Midbrain (tissue), 1 donor: ENCODE measurements around the gene UNG.
A peak's percentile ranks its signal among the peaks of the same experiment; 100 is the strongest.
"Not testable (repeated sequence)": the region's sequence is repeated elsewhere in the genome, so short reads cannot be mapped to it uniquely, and the experiment has no call there.

Source experiments
- DNase-seq: peaks from one replicate; lab custom pipeline; 2025; lab: John Stamatoyannopoulos, UW

Gene UNG

DNA sequence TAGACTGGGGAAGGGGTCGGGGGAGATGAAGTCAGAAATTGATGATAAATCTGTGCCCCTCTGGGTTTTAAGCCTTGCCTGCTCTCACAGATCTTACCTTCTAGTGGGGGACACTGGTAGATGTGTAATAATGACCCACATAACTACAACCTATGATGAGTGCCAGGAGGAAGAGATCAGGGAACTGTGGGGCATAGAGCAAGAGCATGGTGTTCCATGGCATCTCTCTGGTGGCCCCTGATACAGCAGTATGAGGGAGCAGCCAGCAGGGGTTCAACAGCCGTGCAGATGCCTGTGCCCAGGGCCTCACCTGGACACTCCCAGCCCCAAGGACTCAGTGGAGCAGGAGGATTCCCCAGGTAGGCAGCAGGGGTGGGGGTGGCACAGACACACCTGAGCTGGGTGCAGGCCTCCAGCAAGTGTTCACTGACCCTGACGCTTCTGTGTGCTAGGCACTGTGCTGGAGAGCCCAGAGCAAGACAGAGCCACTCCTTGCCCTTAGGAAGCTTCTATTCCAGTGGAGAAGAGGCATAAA, 24.0 kb downstream of the UNG start:
- DNase-seq: no peak

DNA sequence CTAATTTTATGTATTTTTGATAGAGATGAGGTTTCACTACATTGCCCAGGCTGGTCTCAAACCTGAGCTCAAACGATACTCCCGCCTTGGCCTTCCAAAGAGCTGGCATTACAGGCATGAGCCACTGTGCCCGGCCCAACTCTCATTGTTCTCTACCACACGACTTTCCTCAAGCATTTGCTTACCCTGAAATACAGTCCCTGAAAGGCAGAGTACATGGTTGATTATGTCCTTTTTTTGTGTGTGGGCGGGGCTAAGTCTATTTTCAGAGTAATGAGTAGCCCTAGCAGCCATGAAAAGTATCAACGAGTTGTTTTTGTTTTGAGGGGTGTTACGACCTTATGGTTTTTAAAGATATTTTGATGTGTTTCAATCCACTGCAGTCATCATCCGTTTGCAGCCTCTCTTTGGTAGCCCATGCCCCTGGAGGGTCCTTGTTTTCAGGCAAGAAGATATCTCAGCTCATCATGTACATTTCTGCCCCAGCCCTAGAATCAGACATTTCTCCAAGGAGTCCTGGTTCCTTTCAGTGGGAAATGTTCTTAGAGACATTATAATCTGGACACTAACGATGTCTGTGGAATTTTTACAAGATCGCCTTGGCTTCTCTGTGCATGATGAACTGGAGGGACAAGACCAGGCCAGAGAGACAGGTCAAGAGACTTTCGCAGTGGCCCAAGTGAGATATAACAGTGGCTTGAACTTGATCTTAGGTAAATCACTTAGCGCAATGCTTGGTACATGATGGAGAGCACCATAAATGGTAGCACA, 27.7 kb downstream of the UNG start:
- no peak for DNase-seq

DNA sequence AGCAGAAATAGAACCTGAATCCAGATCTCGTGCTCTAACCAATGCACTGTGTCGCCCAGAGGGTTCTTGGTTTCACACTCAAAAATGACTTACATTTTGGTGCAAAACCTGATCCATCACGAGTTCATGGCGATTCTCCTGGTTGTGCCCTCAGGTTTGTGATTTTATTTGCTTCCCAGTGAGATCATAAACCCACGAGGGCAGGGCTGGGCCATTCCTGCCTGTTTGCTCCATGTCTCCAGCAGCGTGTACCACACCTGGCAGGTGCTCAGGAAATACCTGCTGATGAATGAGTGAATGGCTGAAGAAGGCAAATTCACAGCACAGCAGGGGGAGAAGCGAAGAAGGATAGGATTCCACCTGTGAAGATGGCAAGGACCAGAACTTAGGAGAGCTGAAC, 28.4 kb downstream of the UNG start:
- DNase-seq: no peak

DNA sequence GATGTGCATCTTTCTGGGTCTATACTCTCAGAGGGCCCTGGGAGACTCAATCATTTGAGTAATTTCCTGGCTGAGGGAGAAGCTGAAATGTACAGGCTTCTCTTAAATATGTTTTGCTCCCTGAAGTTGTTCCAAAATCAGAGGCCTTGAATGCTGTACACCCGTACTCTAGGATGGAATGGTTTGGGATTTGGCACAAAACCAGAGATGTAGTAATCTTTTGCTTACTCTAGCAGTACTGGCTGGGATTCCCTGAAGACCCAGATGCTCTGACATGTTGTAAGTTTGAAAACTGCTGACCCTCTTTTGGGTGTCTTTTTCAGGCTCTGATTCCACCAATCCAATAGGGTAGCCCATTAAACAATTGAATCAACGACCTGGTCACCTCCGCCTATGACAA, 29.4 kb downstream of the UNG start:
- no peak for DNase-seq

DNA sequence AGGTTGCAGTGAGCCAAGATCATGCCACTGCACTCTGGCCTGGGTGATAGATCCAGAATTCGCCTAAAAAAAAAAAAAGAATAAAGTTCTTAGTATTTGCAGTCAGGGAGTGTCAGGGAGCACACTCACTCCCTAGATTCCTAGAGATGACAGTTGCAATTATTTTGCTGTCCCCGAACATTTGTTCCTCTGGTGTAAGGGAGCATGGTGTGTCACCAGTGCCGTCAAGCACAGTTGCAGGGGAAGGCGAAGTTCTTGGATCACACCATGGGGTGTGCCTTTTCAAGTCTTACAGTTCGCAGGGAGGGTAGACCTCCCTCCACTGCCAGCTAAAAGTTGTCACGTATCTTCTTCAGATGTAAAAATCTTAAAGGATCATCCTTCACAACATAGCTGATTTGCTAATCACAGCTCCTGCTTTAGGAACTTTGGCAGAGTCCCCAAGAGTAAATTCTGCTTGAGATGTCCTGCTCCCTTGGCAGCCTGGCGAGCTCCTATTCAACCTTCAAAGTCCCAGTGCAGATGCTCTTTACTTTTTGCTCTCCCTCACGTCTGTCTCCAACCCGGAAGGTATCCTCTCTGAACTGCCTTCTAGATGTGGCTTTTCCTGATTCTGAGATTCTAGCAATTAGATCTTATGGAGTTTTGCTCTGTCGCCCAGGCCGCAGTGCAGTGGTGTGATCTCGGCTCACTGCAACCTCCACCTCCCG, 30.3 kb downstream of the UNG start:
- DNase-seq: no peak

DNA sequence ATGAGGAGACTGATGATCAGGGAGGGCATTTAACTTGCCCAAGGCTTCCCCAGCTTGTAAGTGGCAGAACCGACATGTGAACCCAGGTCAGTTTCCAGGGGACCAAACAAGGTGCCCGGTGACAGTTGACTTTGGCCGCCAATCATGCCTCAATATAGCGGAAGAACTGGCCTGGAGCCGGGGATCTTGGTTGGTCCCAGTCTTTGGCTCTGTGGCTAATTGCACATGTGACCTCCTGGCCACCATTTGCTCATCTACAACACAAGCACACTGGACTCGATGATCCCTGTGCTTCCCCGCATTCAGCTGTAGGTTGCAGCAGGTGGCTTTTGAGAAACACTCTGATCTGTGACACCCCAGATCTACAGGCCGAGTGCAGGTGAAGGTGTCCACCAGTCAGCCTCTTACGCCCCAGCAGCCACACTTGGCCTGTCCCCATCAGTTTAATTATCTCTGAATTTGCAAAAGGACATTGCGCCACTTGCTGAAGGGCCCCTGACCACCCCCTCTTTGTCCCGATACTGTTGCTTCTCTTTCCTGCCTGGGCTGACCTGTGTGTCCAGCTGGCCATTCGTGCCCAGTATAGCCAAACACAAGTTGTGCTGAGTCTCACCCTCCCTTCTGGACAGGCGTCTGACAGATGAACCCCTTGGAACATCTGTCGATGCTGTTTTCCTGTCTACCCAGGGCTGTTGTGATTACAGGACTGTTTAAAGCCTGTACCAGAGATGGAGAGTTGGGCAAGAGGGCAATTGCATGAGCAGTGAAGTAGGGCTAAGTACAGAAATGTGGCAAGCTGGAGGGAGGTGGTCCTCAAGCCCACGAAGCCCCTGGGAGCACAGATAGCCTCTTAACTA, 33.1 kb downstream of the UNG start:
- DNase-seq: no peak

DNA sequence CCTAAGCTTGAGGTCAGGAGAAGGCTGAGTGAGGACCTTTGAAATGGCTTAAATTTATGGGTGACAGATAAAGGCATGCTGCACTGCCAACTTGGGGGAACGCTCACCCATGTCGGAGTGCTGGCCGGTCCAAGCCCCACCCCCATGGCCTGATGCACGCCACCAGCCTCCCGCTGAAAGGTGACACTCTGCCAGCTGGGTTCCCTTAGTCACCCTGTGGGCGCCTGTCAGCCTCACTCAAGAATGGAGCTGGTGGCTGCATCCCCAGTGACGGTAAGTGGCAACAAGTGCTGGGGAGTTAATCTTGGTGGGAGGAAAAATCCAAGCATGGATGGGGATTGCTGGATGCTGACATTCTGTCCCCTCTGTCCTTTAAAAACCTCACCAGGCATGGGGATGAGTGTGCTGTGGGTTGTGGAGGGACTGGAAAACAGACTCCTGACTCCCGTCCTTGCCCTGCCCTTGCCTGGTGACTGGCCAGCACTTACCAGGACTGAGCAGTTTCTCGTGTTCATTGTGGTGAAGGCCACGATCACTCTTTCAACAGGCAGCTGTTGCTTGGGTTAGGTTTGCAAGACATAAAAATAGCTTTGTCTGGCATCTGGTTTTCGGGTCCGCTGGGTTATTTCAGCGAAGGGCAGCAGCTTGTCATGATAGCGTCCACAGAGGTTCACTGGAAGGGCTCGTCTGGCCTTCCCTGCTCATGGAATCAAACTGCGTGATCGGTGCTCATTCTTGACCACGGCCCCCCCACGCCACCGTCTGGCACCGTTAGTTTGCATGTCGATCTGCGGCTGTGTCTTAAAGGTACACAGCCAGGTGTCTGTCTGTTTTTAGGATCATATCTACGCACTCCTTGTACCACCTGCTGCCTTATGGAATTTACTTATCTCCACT, 34.0 kb downstream of the UNG start:
- DNase-seq: peak; percentile 18

DNA sequence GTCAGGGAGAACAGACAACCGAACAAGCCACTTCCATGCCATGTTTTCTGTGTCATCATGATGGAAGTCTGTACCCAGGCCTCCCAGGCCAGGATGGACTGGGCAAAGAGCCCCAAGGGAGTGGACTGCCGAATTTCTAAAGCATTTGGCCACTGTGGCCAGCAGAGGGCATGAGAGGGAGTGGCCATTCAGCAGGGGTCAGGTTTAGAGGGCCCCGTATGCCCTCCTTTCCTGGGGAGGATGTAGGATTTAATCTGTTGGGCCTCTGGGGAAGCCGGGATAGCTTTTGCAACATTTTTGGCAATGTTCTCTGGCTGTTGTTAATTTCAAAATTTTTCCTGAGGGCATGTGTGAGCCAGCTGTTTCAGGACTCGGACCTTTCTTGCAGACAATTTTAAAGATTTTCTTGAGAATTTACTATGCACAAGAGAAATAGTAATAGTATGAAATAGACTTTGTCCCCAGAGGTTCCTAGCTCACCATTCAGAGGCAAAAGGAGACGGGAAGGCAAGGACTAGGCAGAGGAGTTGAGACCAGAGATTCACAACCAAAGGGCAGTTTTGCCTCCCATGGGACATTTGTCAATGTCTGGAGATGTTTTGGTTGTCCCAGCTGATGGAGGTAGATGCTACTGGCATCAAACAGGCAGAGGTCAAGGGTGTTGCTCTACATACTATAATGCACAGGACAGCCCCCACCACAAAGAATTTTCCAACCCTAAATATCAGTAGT, 37.0 kb downstream of the UNG start:
- DNase-seq: no peak

DNA sequence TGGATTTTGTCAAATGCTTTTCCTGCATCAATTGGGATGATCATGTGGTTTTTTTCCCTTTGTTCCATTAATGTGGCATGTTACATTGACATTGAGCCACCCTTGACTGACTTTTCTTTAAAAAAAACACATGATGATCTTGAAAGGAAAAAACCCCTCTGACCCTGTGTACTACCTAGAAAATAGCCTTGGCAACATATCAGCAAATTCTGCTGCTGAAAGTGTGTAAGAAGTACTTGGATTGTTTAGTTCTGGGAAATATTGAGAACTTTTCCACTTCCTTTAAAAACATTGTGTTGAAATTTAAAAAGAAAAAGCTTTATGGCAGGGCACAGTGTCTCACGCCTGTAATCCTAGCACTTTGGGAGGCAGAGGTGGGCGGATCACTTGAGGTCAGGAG, 39.7 kb downstream of the UNG start:
- DNase-seq: no peak

DNA sequence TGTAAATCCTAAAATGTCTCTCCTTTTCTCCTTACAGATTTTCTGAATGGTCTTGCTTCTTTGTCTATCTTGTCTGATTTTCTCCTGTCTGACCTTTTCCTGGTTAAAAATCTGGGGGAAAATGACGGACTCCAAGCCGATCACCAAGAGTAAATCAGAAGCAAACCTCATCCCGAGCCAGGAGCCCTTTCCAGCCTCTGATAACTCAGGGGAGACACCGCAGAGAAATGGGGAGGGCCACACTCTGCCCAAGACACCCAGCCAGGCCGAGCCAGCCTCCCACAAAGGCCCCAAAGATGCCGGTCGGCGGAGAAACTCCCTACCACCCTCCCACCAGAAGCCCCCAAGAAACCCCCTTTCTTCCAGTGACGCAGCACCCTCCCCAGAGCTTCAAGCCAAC, 42.0 kb downstream of the UNG start:
- no peak for DNase-seq

DNA sequence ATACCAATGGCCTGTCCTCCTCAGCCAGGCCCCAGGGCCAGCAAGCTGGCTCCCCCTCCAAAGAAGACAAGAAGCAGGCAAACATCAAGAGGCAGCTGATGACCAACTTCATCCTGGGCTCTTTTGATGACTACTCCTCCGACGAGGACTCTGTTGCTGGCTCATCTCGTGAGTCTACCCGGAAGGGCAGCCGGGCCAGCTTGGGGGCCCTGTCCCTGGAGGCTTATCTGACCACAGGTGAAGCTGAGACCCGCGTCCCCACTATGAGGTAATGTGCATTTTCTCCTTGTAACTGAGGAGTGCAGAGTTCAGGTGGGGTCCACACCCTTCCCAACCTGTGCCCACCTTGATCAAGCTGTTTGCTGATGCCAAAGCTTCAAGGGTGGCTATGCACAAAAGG, 42.4 kb downstream of the UNG start:
- DNase-seq: no peak

DNA sequence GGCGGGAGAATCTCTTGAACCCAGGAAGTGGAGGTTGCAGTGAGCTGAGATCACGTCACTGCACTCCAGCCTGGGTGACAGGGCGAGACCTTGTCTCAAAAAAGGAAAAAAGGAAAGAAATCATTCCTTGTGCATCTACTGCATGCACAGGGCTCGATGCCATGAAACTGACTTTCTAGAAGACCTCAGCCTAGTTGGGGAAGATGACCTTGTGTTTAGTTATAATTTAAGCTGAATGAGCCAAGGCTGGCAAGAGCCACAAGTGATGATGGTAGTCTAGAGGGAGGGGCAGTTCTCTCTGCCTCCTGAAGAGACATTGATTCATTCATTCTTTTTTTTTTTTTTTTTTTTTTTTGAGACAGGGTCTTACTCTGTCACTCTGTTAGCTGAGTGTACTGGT, 43.2 kb downstream of the UNG start:
- DNase-seq: no peak

DNA sequence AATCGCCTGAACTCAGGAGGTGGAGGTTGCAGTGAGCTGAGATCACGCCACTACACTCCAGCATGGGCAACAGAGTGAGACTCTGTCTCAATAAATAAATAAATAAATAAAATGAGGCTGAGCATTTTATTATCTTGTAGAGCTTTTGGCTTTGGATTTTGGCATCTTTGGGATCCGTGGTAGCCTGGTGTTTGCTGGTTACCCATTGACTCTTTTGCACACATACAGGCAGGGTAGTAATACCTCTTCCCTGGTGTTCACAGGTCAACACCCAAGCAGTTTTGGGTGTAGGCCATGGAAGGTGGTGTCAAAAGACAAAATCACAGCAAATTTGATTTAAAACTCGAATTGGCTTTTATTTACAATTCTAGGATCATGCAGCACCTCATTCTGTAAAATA, 46.8 kb downstream of the UNG start:
- no peak for DNase-seq

DNA sequence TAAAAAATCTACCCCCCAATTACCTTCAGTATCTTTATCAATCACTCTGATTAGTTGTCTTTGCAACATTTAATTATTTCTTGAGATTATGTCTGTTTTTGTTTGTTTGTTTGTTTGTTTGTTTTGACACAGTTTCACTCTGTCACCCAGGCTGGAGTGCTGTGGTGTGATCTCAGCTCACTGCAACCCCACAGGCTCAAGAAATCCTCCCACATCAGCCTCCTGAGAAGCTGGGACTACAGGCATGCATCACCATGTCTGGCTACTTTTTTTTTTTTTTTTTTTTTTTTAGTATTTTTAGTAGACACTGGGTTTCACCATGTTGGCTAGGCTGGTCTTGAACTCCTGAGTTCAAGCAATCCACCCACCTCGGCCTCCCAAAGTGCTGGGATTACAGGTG, 49.7 kb downstream of the UNG start:
- DNase-seq: not testable (repeated sequence)

DNA sequence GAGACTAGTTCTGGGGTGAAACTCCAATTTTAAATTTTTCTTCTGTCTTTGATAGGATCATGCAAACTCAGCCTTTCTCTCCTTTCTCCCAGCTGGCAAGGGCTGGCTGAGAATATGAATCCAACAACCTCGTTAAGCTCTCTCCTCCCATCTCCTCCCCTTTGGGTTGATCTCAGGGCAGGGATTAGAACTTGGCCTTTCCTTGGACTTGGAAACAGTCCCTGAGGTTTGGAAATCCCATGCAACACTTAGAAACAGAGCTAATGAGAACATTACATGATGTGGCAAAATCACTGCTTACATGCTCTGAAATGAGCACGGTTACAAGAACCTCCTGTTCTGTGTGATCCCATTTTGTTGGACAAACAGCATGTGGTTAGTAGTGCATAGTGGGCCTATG, 50.6 kb downstream of the UNG start:
- DNase-seq: peak; percentile 44

DNA sequence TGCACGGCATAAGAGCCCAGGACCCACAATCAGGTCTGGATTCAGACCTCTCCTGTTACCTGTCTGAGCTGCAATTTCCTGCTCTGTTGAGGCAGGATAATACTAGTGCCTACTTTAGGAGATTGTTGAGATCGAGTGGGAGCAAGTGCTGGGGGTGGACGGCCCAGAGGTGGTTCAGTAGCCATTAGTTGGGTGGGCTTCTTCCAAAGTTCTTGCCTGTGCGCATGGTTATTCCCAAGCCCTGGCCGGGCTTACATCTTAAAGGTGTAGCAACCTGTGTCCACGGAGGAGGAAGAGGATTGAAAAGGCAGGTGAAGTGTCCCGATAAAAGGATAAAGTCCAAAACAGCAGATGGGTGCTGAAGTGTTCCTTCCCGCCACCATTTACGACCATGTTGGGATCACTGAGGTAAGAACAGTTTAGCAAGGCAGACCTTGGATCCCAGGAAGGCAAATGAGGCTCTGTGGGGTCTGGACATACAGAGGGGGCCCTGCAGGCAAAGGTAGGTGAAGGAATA, 52.8 kb downstream of the UNG start:
- no peak for DNase-seq

DNA sequence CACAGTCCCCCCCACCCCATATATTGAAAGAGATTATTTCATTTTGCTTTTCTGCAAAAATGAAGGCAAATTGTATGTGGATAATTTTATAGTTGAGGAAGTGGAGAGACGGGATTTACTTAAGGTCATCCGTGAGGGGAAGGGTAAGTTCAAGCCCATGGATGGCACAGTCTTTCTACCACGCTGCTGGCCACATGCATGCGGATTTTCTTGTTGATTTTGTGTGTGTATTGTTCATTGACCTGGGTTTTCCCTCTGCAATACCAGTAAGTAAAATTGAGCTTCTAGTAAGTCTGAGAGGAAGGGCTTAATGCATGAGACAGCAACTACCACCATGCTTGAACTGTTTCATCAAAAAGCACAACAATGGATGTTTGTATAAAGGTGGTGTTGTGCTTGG, 54.1 kb downstream of the UNG start:
- DNase-seq: no peak

DNA sequence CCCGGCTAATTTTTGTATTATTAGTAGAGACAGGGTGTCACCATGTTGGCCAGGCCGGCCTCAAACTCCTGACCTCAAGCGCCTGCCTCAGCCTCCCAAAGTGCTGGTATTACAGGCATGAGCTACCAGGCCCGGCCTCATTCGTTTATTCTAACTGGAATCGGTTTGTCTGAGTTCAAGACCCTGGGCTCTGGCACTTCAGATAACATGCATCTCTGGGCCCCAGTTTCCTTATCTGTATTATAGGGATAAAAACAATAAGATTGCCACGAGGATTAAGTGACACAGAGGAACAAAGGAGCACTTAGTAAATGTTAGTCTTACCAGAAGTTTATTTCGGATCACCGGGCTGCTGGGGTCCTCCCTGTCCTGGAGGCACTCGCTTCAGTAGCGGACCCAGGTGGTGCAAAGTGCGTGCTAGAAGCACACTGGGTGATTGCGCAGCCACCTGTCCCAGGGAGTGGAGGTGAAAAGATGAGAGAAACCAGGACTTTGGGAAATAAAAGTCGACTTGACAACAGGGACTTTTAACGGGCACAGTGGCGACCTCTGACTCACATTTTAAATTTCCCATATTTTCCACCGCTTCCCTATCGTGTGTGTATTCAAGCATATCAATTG, 56.5 kb downstream of the UNG start:
- no peak for DNase-seq

DNA sequence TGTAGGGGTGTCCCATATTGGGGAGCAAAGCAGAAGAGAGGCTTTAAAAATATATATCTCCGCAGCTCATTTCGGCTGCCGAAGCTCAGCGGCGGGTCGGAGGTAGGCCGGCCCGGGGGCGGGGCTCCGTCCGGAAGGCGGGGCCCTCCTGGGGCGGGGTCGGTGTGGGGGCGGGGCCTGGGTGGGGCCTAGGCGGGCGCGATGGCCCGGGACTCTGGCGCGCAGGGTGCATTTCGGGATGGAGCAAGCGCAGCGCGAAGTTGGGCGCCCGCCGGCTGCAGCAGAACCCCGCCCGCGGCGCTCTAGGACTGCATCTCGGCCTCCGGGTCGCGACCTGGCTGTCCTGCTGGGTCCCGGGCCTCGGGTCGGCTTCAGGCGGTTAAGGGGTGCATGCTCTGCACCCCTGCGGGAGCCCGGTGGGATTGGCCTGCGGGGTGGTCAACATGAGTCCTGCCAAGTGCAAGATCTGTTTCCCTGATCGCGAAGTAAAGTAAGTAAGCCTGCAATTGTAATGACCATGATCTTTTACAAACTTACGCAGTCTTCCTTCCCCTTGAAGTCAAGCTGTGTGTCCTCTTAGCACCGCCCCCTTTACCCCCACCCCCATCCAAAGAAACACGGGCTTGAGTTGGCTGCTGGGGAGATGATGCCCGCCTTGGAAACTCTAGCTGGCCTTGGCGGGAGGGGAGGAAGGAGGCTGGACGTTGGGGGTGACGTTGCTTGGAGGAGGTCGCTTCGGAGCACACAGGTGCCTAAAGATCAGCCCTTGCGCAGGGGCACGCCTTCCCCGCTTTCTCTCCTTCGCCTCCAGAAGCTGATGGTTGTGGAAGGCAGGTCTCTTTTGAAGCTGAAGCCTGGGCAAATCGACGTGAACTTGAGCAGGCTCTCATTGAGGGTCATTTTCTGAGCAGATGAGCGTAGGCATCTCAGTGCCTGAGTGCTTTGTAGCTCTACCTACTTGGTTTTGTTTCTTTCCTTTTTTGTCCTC, 57.3 kb downstream of the UNG start:
- peak; percentile 89 for DNase-seq
